ENCODE measurements around the gene SMPX.

DNA sequence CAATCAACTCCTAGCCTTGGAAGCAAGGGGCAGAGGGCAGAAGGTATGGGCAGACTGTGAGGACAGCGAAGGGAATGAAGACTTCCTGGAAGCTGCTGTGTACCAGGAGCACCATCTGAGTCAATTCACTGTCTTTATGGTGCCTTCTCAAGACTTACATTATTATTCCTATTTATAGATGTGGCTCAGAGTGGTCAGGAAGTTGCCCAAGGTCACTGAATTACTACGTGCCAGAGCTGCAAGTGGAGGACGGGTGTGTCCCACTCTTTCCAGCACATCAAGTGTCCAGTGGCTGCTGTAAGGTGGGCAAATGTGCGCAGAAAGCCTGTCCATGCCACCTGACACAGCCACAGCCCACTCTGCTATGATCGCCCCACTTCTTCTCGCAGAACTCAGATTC lies 32.0 kb downstream of the SMPX start:
- TF ChIP-seq, protein P1, sequence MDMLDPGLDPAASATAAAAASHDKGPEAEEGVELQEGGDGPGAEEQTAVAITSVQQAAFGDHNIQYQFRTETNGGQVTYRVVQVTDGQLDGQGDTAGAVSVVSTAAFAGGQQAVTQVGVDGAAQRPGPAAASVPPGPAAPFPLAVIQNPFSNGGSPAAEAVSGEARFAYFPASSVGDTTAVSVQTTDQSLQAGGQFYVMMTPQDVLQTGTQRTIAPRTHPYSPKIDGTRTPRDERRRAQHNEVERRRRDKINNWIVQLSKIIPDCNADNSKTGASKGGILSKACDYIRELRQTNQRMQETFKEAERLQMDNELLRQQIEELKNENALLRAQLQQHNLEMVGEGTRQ (IDR thresholded peaks at IDR 0.05; ENCODE audit: low read depth, low read length) = no peak
- TF ChIP-seq POLR2A (IDR thresholded peaks at IDR 0.05; ENCODE audit: low read depth, low read length) (no peak), RAD21 (IDR thresholded peaks at IDR 0.05; ENCODE audit: low read length) (no peak), FOS (IDR thresholded peaks at IDR 0.05; ENCODE audit: low read depth, low read length) (no peak), CEBPB (IDR thresholded peaks at IDR 0.05; ENCODE audit: low read depth, low read length) (no peak), SMC3 (IDR thresholded peaks at IDR 0.05; ENCODE audit: low read depth, low read length) (no peak), RFX5 (IDR thresholded peaks at IDR 0.05; ENCODE audit: low read depth, low read length) (no peak), BHLHE40 (IDR thresholded peaks at IDR 0.05; ENCODE audit: low read depth, low read length) (no peak), CHD1 (IDR thresholded peaks at IDR 0.05; ENCODE audit: low read depth, low read length) (no peak), MXI1 (IDR thresholded peaks at IDR 0.05; ENCODE audit: borderline replicate concordance, low read depth, low read length) (no peak), RCOR1 (IDR thresholded peaks at IDR 0.05; ENCODE audit: insufficient replicate concordance, low read length) (no peak), MAFK (IDR thresholded peaks at IDR 0.05; ENCODE audit: low read depth, low read length) (no peak)
- TF ChIP-seq, protein P2, sequence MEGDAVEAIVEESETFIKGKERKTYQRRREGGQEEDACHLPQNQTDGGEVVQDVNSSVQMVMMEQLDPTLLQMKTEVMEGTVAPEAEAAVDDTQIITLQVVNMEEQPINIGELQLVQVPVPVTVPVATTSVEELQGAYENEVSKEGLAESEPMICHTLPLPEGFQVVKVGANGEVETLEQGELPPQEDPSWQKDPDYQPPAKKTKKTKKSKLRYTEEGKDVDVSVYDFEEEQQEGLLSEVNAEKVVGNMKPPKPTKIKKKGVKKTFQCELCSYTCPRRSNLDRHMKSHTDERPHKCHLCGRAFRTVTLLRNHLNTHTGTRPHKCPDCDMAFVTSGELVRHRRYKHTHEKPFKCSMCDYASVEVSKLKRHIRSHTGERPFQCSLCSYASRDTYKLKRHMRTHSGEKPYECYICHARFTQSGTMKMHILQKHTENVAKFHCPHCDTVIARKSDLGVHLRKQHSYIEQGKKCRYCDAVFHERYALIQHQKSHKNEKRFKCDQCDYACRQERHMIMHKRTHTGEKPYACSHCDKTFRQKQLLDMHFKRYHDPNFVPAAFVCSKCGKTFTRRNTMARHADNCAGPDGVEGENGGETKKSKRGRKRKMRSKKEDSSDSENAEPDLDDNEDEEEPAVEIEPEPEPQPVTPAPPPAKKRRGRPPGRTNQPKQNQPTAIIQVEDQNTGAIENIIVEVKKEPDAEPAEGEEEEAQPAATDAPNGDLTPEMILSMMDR (conservative IDR thresholded peaks at IDR 0.05; ENCODE audit: low read depth, low read length) = no peak
- TF ChIP-seq, protein P3, sequence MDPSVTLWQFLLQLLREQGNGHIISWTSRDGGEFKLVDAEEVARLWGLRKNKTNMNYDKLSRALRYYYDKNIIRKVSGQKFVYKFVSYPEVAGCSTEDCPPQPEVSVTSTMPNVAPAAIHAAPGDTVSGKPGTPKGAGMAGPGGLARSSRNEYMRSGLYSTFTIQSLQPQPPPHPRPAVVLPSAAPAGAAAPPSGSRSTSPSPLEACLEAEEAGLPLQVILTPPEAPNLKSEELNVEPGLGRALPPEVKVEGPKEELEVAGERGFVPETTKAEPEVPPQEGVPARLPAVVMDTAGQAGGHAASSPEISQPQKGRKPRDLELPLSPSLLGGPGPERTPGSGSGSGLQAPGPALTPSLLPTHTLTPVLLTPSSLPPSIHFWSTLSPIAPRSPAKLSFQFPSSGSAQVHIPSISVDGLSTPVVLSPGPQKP (IDR thresholded peaks at IDR 0.05; ENCODE audit: borderline replicate concordance, low read depth, low read length) = no peak
